T-helper 2 cell (primary cell): ENCODE measurements around the gene DIABLO.
A peak's percentile ranks its signal among the peaks of the same experiment; 100 is the strongest.
"Not testable (repeated sequence)": the region's sequence is repeated elsewhere in the genome, so short reads cannot be mapped to it uniquely, and the experiment has no call there.

Source experiments
- DNase-seq, 5 experiments: peaks; one replicate each; pipeline versions ENCODE4 v3.0.0 to v3.0.0-alpha.2; 2012 to 2022

DIABLO gene

GRCh38 chr12:122189626-122190475, 36.0 kb downstream of the DIABLO start:
- DNase-seq, result no peak

GRCh38 chr12:122187466-122187865, 38.4 kb downstream of the DIABLO start:
- DNase-seq, result no peak

DNA sequence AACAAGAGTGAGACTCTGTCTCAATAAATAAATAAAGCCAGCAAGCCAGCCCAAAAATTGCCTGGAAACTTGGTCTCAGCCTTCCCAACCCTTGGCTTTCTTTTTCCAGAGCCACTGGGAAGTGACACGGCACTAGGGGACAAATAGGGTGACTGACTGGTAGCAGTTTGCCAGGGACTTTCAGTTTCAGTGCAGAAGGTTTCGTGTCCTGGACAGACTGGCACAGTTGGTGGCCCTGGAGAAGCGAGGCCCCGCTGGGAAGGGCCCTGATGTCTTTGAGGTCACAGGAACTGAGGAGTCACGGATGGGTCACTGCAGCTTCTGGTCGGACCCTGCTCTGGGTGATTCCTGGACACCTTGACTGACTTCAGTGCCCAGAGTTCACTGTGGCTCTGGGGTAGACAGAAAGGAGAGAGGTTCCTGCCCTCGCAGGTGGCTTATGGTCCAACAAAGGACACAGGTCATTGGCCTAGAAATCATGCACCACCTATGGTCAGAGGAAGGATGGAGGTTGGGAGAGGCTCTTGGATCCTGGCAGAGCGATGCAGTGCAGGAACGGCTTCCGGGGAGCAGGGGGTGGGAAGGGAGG, 40.3 kb downstream of the DIABLO start:
- DNase-seq, result no peak

- DNase-seq, result no peak
Measured at GRCh38 chr12:122185079-122185478, 40.8 kb downstream of the DIABLO start.

DNA sequence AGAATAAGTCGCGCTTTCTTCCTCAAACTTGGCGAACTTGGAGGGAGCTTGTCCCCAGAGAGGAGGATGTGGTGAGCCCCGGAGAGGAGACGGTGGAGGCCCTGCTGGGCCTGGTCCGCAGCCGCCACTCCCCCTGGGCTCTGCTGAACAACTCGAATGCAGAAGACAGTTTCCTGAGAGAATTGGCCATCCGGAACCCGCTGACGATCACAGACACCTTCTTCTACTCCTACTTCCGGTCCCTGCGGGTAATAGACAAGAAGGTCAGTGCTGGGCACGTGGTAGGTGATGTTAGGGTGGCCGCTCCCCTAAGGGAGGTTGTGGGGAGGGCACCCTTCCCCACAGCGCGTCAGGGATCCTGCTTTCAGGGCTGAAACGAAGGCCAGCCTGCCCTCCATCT, 41.3 kb downstream of the DIABLO start:
- DNase-seq, result no peak

DNA sequence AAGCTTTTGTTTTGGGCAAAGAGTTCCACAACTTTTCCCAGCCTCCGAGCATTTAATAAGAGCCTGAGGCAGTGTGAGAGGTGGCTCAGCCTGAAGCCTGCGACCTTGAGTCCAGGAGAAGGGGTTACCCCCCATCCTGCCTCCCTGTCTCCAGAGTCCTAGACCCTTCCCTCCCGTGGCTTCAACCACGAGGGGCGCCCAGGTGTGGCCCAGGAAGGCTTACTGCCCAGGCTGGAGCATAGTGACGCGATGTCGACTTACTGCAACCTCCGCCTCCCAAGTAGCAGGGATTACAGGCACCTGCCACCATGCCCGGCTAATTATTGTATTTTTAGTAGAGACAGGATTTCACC, 42.3 kb downstream of the DIABLO start:
- no peak for DNase-seq

DNA sequence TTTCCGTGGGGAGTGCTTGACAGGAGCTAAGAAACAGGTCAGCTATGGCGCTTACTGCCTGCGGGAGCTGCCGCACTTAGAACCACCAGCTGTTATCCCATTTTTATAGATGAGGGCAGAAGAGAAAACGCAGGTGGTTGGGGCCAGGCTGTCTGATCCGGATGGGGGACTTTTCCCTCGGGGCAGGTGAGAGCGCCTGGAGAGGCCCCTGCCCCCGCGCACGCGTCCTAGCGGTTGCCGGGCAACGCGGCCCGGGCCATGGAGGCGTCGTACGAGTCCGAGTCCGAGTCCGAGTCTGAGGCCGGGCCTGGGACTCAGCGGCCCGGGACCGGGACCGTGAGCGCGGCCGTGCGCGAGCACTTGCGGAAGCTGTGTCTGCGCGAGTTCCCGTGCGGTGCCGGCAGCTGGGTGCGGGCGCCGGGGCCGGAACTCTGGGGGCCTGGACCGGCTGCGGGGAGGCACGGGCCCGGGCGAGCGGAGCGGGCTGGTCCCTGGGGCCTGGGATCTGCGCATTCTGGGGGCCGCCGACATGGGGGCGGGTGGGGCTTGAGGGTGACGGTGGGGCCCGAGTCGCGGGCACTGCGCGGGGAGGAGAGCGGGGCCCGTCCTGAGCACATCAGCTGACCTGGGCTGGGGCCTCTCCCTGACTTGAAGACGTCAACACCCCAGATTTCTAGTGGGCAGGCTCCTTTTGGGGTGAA, 42.8 kb downstream of the DIABLO start, which contains the start of gene LRRC43:
Gene LRRC43 (plus strand): TSS at position 237 of the 701 bp plus-strand sequence. CDS start 22 bp downstream, at position 259.
- peak in 1 of 5 experiments; percentile 65 for DNase-seq

DNA sequence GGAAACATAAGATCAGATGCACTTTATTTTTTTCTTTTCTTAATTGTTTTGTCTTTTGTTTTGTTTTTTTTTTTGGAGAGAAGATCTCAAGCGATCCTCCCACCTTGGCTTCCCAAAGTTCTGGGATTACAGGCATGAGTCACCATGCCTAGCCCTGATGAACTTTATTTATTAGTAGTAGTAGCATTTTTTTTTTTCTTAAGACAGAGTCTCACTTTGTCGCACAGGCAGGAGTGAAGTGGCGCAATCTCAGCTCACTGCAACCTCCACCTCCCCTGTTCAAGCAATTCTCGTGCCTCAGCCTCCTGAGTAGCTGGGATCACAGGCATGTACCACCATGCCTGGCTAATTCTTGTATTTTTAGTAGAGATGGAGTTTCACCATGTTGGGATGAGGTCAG, 49.4 kb downstream of the DIABLO start:
- DNase-seq, result not testable (repeated sequence)

DNA sequence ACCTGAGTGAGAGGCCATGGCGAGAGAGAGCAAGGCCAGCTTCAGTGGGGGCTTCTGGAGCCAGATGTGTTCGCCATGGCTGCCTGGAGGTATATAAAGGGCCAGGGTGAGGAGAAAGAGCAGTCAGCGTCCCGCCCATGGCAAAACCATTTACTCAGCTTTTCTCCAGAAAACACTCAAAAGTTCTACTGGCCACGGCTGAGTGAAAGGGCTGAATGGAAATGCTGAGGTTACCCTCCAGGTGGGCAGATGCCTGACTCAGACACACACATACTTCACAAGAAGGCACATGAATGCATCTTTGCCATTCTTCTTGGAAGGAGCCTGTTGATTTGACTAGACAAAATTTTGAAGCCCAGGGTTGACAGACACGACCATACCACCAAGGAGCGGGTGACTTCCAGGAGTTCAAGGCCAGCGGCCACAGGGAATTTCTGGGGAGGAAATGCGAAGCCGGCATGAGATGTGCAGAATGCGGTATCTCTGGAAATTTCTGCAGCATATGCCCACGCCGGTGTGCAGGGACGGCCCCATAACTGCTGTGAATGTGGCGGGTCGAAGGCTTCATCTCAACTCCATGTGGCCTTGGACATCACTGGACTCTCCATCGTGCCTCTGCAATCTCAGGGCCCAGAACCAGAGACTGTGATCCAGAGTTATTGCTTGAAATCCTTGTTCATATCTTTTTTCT, 51.6 kb downstream of the DIABLO start, which contains the start of gene IL31:
Gene IL31 (minus strand): TSS at position 67 of the 691 bp plus-strand sequence. CDS start 49 bp downstream, at position 18.
- no peak for DNase-seq

DNA sequence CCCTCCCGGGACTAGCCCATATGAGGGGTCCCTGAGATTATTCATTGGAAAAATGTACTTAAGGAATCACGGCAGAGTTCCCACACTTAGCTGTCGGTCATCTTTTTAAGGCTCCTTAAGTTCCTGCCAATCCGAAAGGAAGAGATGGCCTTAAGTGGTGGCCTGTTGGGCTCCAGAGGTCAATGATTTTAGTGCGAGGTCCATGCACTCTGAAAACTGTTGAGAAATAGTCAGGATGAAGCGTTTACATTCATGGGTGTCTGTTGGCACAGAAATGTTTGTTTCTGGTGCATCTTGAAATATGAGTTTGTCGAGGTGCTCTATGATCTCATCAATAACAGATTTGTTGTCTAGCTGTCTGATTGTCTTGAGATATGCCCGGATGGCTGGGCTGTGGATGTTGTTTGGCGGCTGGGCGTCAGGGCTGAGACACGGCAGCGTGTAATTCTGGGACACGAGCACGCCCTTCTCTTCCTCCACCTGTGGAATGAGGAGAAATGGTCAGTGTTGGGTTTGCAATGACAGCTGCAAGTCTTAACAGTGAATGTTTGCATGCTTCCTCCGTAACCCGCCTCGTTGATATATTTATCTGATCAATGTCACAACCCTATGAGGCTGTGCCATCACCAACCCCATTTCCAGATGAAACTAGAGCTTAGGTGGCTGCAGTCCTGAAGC, 53.5 kb downstream of the DIABLO start:
- no peak for DNase-seq

DNA sequence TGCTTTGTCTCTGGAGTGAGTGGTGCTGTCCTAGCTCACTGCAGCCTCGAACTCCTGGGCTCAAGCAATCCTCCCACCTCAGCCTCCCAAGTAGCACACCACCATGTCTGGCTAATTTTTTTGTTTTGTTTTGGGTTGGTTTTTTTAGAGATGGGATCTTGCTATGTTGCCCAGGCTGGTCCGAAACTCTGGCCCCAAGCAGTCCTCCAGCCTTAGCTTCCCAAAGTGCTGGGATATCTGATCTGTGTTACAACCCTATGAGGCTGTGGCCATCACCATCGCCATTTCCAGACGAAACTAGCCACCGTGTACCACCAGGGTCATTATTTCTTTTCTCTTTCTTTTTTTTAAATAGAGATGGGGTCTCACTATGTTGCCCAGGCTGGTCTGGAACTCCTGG, 54.5 kb downstream of the DIABLO start:
- no peak for DNase-seq

DNA sequence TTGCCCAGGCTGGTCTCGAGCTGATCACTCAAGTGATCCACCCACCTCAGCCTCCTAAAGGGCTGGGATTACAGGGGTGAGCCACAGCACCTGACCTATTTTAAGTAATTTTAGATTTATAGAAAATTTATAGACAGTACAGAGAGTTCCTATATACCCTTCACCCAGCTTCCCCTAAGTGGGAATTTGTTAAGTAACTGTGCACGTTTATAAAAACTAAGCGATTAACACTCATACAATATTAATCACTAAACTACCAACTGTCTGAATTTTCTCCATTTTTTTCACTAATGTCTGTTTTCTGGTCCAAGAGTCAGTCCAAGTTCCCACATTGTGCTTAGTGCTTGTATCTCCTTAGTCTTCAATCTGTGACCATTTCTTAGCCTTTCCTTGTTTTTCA, 57.4 kb downstream of the DIABLO start:
- no peak for DNase-seq

- peak in 1 of 5 experiments; percentile 77 for DNase-seq
Measured at GRCh38 chr12:122167356-122167925, 58.4 kb downstream of the DIABLO start.

DNA sequence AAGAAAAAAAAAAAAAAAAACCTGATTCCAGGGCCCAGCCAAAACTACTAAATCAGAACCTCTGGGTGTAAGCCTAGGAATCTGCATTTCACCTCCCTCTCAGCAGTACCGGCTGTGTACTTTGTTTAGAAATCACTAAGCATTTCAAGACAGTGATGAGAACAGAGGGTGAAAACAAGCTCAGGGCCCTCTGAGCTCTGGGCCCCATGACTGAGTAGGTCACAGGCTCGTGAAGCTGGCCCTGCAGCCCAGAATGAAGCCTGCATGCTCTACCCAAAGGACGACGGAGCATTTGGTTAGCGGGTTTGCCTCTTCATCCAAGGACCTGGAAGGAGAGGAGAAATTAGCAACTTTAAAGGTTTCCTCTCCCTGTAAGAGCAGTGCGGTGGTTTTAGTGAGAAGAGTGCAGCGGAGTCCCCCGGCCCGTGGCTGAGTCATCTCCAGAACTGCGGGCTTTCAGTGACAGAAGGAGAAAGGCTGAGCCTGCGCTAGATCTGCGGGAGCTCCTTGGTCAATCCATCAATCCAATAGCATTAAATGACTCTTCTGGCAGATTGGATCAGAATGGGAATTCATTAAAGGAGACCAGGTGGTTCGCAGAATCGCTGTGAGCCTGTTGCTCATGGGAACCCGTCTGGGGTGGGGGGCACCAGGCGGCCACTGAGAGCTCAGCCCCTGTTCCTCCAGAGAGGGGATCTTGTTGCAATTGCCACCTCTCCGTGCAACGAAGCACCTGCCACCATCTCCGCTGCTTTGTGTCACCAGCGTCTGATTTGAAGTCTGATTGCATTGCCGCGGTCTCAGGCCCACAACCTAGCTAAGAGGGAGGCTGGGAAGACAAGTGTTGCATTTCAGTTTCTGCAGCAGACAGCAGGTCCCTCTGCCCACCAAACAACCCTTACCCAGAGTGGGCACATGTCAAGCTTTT, 59.2 kb downstream of the DIABLO start:
- peak in 2 of 5 experiments; percentile 40 to 98 for DNase-seq

GRCh38 chr12:122162976-122163375, 62.9 kb downstream of the DIABLO start:
- DNase-seq, result peak in 1 of 5 experiments; percentile 66

GRCh38 chr12:122161682-122162081, 64.2 kb downstream of the DIABLO start:
- peak in 2 of 5 experiments; percentile 21 to 93 for DNase-seq

DNA sequence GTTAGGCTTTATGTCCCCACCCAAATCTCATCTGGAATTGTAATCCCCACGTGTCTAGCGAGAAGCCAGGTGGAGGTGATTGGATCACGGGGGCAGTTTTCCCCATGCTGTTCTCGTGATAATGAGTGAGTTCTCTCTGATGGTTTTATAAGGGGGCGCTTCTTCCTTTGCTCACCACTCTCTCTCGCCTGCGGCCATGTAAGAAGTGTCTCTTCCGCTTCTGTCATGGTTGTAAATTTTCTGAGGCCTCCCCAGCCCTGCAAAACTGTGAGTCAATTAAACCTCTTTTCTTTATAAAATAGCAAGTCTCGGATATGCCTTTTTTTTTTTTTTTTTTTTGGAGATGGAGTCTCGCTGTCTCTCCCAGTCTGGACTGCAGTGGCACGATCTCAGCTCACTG, 65.1 kb downstream of the DIABLO start:
- no peak for DNase-seq

GRCh38 chr12:122159882-122160281, 66.0 kb downstream of the DIABLO start:
- peak in 1 of 5 experiments; percentile 54 for DNase-seq

GRCh38 chr12:122158700-122159285, 67.1 kb downstream of the DIABLO start:
- no peak for DNase-seq
